ENCODE measurements around the gene KLHL5.

The KLHL5 gene

DNA sequence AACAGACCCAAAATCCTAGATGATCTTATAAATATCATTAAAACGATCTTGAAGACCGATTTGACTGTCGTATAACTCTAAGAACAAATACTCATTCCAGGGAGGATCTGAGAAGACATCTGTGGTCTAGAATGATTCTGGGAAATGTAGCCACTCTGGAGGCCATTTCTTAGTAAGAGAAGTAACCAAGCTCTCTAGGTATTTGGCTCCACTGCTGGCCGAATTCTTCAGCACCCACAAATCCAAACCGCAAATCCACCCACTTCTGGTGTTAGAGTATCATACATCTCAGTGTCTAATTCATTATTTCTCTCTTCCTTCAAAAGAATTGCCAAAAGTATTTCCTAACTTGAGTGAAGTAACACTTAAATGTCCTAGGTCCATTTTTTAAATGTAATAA lies 23.9 kb downstream of the KLHL5 start:
- Mint-ChIP-seq H3K4me1 (no peaks in the 10 kb centered on the region), H3K4me3 (no peak overlapping the region), H3K27ac (no peak overlapping the region), H3K27me3 (ENCODE audit: low read depth) (no peaks in the 10 kb centered on the region), H3K36me3 (ENCODE audit: low read depth) (peaks cover 28% of the 10 kb centered on the region), H3K9me3 (no peaks in the 10 kb centered on the region)
- TF ChIP-seq, protein P1, sequence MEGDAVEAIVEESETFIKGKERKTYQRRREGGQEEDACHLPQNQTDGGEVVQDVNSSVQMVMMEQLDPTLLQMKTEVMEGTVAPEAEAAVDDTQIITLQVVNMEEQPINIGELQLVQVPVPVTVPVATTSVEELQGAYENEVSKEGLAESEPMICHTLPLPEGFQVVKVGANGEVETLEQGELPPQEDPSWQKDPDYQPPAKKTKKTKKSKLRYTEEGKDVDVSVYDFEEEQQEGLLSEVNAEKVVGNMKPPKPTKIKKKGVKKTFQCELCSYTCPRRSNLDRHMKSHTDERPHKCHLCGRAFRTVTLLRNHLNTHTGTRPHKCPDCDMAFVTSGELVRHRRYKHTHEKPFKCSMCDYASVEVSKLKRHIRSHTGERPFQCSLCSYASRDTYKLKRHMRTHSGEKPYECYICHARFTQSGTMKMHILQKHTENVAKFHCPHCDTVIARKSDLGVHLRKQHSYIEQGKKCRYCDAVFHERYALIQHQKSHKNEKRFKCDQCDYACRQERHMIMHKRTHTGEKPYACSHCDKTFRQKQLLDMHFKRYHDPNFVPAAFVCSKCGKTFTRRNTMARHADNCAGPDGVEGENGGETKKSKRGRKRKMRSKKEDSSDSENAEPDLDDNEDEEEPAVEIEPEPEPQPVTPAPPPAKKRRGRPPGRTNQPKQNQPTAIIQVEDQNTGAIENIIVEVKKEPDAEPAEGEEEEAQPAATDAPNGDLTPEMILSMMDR (IDR thresholded peaks at IDR 0.05; ENCODE audit: unreplicated experiment in 3 of 3): no peak

DNA sequence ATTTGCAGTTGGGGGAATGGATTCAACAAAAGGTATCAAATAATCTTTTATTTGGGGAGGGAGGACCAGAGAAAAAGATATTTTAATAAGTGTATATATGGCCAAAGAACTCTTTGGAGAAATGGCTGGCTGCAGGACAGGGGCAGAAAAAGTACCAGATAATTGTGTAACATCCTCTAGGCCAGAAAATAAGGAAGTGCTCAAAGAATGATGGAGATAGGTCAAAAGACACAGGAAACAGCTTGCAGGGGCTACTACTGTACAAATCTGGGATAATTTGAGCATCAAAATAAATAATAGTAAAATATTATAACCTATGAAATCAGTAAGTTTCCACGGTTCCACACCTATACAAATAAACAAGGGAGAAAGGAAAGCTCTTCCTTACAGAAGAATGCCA lies 34.8 kb downstream of the KLHL5 start:
- H3K4me1 Mint-ChIP-seq: no peaks in the 10 kb centered on the region
- no peak overlapping the region for H3K27ac Mint-ChIP-seq
- no peaks in the 10 kb centered on the region for H3K27me3 Mint-ChIP-seq (ENCODE audit: low read depth)
- H3K9me3 Mint-ChIP-seq: no peaks in the 10 kb centered on the region
- H3K36me3 Mint-ChIP-seq (ENCODE audit: low read depth): peaks cover 23% of the 10 kb centered on the region
- TF ChIP-seq, protein P1 (IDR thresholded peaks at IDR 0.05; ENCODE audit: unreplicated experiment in 3 of 3): no peak
- no peak overlapping the region for H3K4me3 Mint-ChIP-seq

DNA sequence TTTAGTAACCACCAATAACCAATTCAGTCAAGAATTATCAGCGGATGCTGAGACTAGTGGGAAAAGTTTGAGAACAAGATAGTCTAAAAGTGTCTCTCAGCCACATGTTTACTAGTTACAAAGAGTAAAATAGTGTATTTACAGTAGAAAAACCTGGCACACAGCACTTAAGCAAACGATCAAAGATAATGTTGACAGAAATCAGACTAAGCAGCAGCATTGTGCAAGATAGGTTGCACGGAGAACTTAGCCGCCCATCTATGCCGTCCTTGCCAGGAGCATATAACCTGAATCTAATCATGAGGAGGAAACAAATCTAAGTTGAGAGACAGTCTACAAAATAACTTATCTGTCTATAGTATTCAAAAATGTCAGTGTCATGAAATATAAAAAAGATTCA lies 35.3 kb downstream of the KLHL5 start:
- H3K4me3 Mint-ChIP-seq: no peak overlapping the region
- H3K9me3 Mint-ChIP-seq: no peaks in the 10 kb centered on the region

DNA sequence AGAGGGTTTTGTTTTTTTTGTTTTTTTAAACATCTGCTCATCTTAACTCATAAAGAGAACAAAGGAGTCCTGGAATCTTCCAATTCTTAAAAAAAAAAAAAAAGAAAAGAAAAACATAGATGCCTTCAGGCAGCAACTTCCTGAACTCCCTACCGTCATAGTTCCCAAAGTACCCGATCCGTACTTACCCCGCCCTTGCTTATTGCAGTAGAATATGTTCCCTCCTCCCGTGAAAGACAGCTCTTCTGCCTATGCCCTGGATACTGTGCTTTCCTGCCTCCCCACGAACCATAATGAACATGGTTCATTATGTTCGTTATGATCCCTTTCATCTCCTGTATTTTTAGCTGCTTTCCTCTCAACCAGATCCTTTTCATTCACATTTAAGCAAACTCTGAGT lies 40.3 kb downstream of the KLHL5 start:
- Mint-ChIP-seq H3K27me3 (ENCODE audit: low read depth) (no peaks in the 10 kb centered on the region), H3K4me3 (no peak overlapping the region), H3K4me1 (no peaks in the 10 kb centered on the region), H3K36me3 (ENCODE audit: low read depth) (peaks cover 36% of the 10 kb centered on the region), H3K9me3 (no peaks in the 10 kb centered on the region), H3K27ac (no peak overlapping the region)
- TF ChIP-seq, protein P1 (IDR thresholded peaks at IDR 0.05; ENCODE audit: unreplicated experiment in 3 of 3): no peak

More for the DNA sequence above, 35.3 kb downstream of the KLHL5 start:
- TF ChIP-seq, protein P1 (IDR thresholded peaks at IDR 0.05; ENCODE audit: unreplicated experiment in 3 of 3): no peak
- Mint-ChIP-seq H3K4me1 (no peaks in the 10 kb centered on the region), H3K27me3 (ENCODE audit: low read depth) (no peaks in the 10 kb centered on the region), H3K36me3 (ENCODE audit: low read depth) (peaks cover 23% of the 10 kb centered on the region), H3K27ac (no peak overlapping the region)

DNA sequence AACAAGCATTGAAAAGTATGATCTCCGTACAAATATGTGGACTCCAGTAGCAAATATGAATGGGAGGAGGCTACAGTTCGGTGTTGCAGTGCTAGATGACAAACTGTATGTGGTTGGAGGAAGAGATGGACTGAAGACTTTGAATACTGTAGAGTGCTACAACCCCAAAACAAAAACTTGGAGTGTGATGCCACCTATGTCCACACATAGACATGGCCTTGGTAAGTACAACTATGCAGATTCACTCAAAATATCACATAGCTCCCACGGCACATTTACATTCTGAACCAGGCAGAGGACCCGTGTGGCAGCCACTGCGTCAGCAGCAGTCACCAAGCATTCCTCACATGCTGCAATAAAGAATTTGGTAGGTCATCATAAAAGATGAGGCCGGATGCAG lies 41.3 kb downstream of the KLHL5 start:
- Mint-ChIP-seq H3K4me1 (no peaks in the 10 kb centered on the region), H3K27ac (no peak overlapping the region), H3K27me3 (ENCODE audit: low read depth) (no peaks in the 10 kb centered on the region), H3K9me3 (no peaks in the 10 kb centered on the region), H3K36me3 (ENCODE audit: low read depth) (peaks cover 40% of the 10 kb centered on the region), H3K4me3 (no peak overlapping the region)
- TF ChIP-seq, protein P1 (IDR thresholded peaks at IDR 0.05; ENCODE audit: unreplicated experiment in 3 of 3): no peak

DNA sequence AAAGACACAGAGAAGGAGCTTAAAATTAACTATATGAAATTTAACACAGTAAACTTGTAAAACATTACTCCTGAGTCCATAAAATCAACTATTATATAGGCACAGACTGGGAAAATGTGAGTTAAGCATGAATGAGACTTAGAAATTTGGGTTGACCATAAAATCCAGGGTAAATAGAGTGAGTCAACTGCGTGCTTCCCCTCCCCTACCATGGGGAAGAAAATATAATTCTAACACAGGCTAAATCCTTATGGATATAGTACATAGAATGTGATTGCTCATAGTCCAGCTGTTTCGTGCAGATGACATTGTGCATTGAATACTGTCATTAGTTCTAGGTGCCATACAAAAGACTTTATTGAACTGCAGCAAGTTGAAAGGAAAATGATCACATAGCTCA lies 42.2 kb downstream of the KLHL5 start:
- TF ChIP-seq, protein P1 (IDR thresholded peaks at IDR 0.05; ENCODE audit: unreplicated experiment in 3 of 3): no peak
- Mint-ChIP-seq H3K36me3 (ENCODE audit: low read depth) (peaks cover 41% of the 10 kb centered on the region), H3K4me3 (no peak overlapping the region), H3K27me3 (ENCODE audit: low read depth) (no peaks in the 10 kb centered on the region), H3K27ac (no peak overlapping the region), H3K4me1 (no peaks in the 10 kb centered on the region), H3K9me3 (no peaks in the 10 kb centered on the region)
